Mesenchymal stem cell (in vitro differentiated cells and primary cell): ENCODE measurements around the gene HOXB6.

Experiments
- DNase-seq: peaks from one replicate; pipeline ENCODE4 v3.0.0-alpha.2; 2013
- H2AFZ ChIP-seq: one replicate; pipeline ENCODE4 v1.6.1; 2013; ENCODE audit warnings: low read depth, mild to moderate bottlenecking, control low read depth, inconsistent platforms, low read length, moderate library complexity
- H2AK5ac ChIP-seq: 2 replicates; pipeline ENCODE4 v1.6.1; 2013; ENCODE audit warnings: low read length, moderate library complexity, mild to moderate bottlenecking, inconsistent platforms; ENCODE audit not compliant: severe bottlenecking
- H2BK120ac ChIP-seq: one replicate; pipeline ENCODE4 v1.6.1; 2013; ENCODE audit warnings: low read depth, mild to moderate bottlenecking, inconsistent platforms, low read length, moderate library complexity
- H2BK12ac ChIP-seq, 2 experiments: one replicate each; pipeline ENCODE4 v1.6.1; 2013; ENCODE audit warnings: inconsistent platforms in 2 of 2, low read length in 2 of 2, mild to moderate bottlenecking in 2 of 2, moderate library complexity in 2 of 2, control low read depth in 1 of 2
- H2BK15ac ChIP-seq: one replicate; pipeline ENCODE4 v1.6.1; 2013; ENCODE audit warnings: mild to moderate bottlenecking, low read depth, inconsistent platforms; ENCODE audit not compliant: poor library complexity, severe bottlenecking
- H2BK5ac ChIP-seq: 2 replicates; pipeline ENCODE4 v1.6.1; 2013; ENCODE audit warnings: low read depth, mild to moderate bottlenecking, low read length, control low read depth, inconsistent platforms; ENCODE audit not compliant: poor library complexity, severe bottlenecking
- H3K14ac ChIP-seq, 2 experiments: one replicate each; pipeline ENCODE4 v1.6.1; 2013; ENCODE audit warnings: inconsistent platforms in 2 of 2, low read length in 2 of 2, control low read depth in 1 of 2, mild to moderate bottlenecking in 1 of 2, moderate library complexity in 1 of 2
- H3K18ac ChIP-seq, 2 experiments: one replicate each; pipeline ENCODE4 v1.6.1; 2013; ENCODE audit warnings: inconsistent platforms in 2 of 2, low read length in 2 of 2, control low read depth in 1 of 2, low read depth in 1 of 2, mild to moderate bottlenecking in 1 of 2
- H3K23ac ChIP-seq, 2 experiments: one replicate each; pipeline ENCODE4 v1.6.1; 2013; ENCODE audit warnings: inconsistent platforms in 2 of 2, low read length in 2 of 2, mild to moderate bottlenecking in 2 of 2, moderate library complexity in 2 of 2, control low read depth in 1 of 2
- H3K27ac ChIP-seq: 2 replicates; pipeline ENCODE4 v1.5.1; 2013; ENCODE audit warnings: mild to moderate bottlenecking, moderate library complexity, low read length, control low read depth, inconsistent platforms; ENCODE audit not compliant: poor library complexity, severe bottlenecking
- H3K27me3 ChIP-seq, 2 experiments: 2 replicates each; pipeline versions ENCODE4 v1.6.1 to v1.7.0; 2013; ENCODE audit warnings: low read length in 2 of 2, mild to moderate bottlenecking in 2 of 2, moderate library complexity in 2 of 2, control low read depth in 1 of 2, inconsistent platforms in 1 of 2; ENCODE audit not compliant: control insufficient read depth in 1 of 2, insufficient read depth in 1 of 2
- H3K36me3 ChIP-seq, 2 experiments: 2 replicates each; pipeline versions ENCODE4 v1.6.1 to v1.7.0; 2013; ENCODE audit warnings: low read length in 2 of 2, control low read depth in 1 of 2, inconsistent platforms in 1 of 2, low read depth in 1 of 2, mild to moderate bottlenecking in 1 of 2; ENCODE audit not compliant: insufficient read depth in 2 of 2, control insufficient read depth in 1 of 2
- H3K4ac ChIP-seq, 2 experiments: one replicate each; pipeline ENCODE4 v1.6.1; 2013; ENCODE audit warnings: inconsistent platforms in 2 of 2, low read length in 2 of 2, mild to moderate bottlenecking in 2 of 2, moderate library complexity in 2 of 2, control low read depth in 1 of 2, low read depth in 1 of 2
- H3K4me1 ChIP-seq: 2 replicates; pipeline ENCODE4 v1.6.1; 2013; ENCODE audit warnings: low read depth, low read length, control low read depth; ENCODE audit not compliant: control insufficient read depth, insufficient read depth
- H3K4me2 ChIP-seq: 2 replicates; pipeline ENCODE4 v1.6.1; 2013; ENCODE audit warnings: low read length, mild to moderate bottlenecking, inconsistent platforms; ENCODE audit not compliant: poor library complexity, severe bottlenecking
- H3K4me3 ChIP-seq, 2 experiments: 2 replicates each; pipeline versions ENCODE4 v1.5.1 to v1.7.0; 2013; ENCODE audit warnings: low read length in 2 of 2, mild to moderate bottlenecking in 2 of 2, control low read depth in 1 of 2, low read depth in 1 of 2; ENCODE audit not compliant: insufficient read depth in 1 of 2
- H3K79me1 ChIP-seq: replicated peaks from 2 replicates; pipeline ENCODE4 v1.6.1; 2013; ENCODE audit warnings: mild to moderate bottlenecking, control low read depth, low read length, inconsistent platforms; ENCODE audit not compliant: poor library complexity, severe bottlenecking
- H3K9ac ChIP-seq: 2 replicates; pipeline ENCODE4 v1.7.0; 2013; ENCODE audit warnings: mild to moderate bottlenecking, low read length, moderate library complexity
- H3K9me3 ChIP-seq: 2 replicates; pipeline ENCODE4 v1.7.0; 2013; ENCODE audit warnings: mild to moderate bottlenecking, low read length; ENCODE audit not compliant: control insufficient read depth
- H4K8ac ChIP-seq: one replicate; pipeline ENCODE4 v1.6.1; 2013; ENCODE audit warnings: inconsistent platforms, mild to moderate bottlenecking, low read length, moderate library complexity
- H4K91ac ChIP-seq: one replicate; pipeline ENCODE4 v1.6.1; 2013; ENCODE audit warnings: mild to moderate bottlenecking, low read length, inconsistent platforms
- WGBS: methylation state at CpG from one replicate; pipeline ENCODE4 v1.1.7; 2013; ENCODE audit warnings: mixed read lengths; 5-methylcytosine and 5-hydroxymethylcytosine counted together

Gene HOXB6

GRCh38 chr17:48632579-48633265, 27.9 kb upstream of the HOXB6 start:
- H3K9me3 ChIP-seq: peaks cover 6% of the 10 kb centered on the region
- H2AK5ac ChIP-seq: no peak overlapping the region
- H2BK15ac ChIP-seq: no peak overlapping the region
- no peak for DNase-seq
- no peaks in the 10 kb centered on the region for H3K79me1 ChIP-seq
- H2BK5ac ChIP-seq: no peak overlapping the region
- H2BK12ac ChIP-seq: no peak overlapping the region
- H3K4me3 ChIP-seq: no peak overlapping the region
- H3K18ac ChIP-seq: no peak overlapping the region
- 65% methylated on average over 7 of the region's 7 CpGs for WGBS
- H3K4me1 ChIP-seq: peaks cover 6% of the 10 kb centered on the region
- no peak overlapping the region for H4K91ac ChIP-seq
- no peak overlapping the region for H3K4ac ChIP-seq
- H3K27ac ChIP-seq: no peak overlapping the region
- H3K23ac ChIP-seq: no peak overlapping the region
- no peak overlapping the region for H2AFZ ChIP-seq
- no peaks in the 10 kb centered on the region for H3K36me3 ChIP-seq
- peaks cover 99 to 100% of the 10 kb centered on the region in 2 experiments for H3K27me3 ChIP-seq
- no peak overlapping the region for H3K4me2 ChIP-seq
- H3K9ac ChIP-seq: no peak overlapping the region
- H4K8ac ChIP-seq: no peak overlapping the region
- no peak overlapping the region for H3K14ac ChIP-seq
- H2BK120ac ChIP-seq: no peak overlapping the region

- peaks cover 6% of the 10 kb centered on the region for H3K9me3 ChIP-seq
- H4K8ac ChIP-seq: no peak overlapping the region
- H3K4me2 ChIP-seq: no peak overlapping the region
- no peaks in the 10 kb centered on the region for H3K79me1 ChIP-seq
- H2AFZ ChIP-seq: no peak overlapping the region
- H3K36me3 ChIP-seq: no peaks in the 10 kb centered on the region
- H3K18ac ChIP-seq: no peak overlapping the region
- peaks cover 6% of the 10 kb centered on the region for H3K4me1 ChIP-seq
- H2BK120ac ChIP-seq: no peak overlapping the region
- no peak overlapping the region for H3K4ac ChIP-seq
- H4K91ac ChIP-seq: no peak overlapping the region
- H2BK5ac ChIP-seq: no peak overlapping the region
- H2BK12ac ChIP-seq: no peak overlapping the region
- DNase-seq: no peak
- 67% methylated on average over 6 of the region's 7 CpGs for WGBS
- peaks cover 100% of the 10 kb centered on the region in 2 experiments for H3K27me3 ChIP-seq
- no peak overlapping the region for H3K23ac ChIP-seq
- H3K14ac ChIP-seq: no peak overlapping the region
- no peak overlapping the region for H2BK15ac ChIP-seq
- H2AK5ac ChIP-seq: no peak overlapping the region
- H3K4me3 ChIP-seq: no peak overlapping the region
- H3K9ac ChIP-seq: no peak overlapping the region
- H3K27ac ChIP-seq: no peak overlapping the region
Observed at GRCh38 chr17:48631693-48632578, 27.1 kb upstream of the HOXB6 start.

GRCh38 chr17:48630925-48631692, 26.3 kb upstream of the HOXB6 start:
- Histone ChIP-seq H3K18ac (no peak overlapping the region), H3K27ac (no peak overlapping the region), H3K4me1 (peaks cover 12% of the 10 kb centered on the region), H3K9ac (no peak overlapping the region), H3K4ac (no peak overlapping the region), H2BK120ac (no peak overlapping the region), H3K23ac (no peak overlapping the region), H2BK15ac (no peak overlapping the region), H2AK5ac (no peak overlapping the region), H3K4me2 (no peak overlapping the region), H2AFZ (no peak overlapping the region), H2BK12ac (no peak overlapping the region), H3K79me1 (no peaks in the 10 kb centered on the region), H4K91ac (no peak overlapping the region), H3K4me3 (no peak overlapping the region), H3K27me3 (peaks cover 96 to 100% of the 10 kb centered on the region in 2 experiments), H3K14ac (no peak overlapping the region), H3K9me3 (peaks cover 6% of the 10 kb centered on the region), H4K8ac (no peak overlapping the region), H2BK5ac (no peak overlapping the region), H3K36me3 (no peaks in the 10 kb centered on the region)
- 42% methylated on average over 14 of the region's 15 CpGs for WGBS
- DNase-seq: no peak
